ENCODE measurements around the gene CRIP3. TPM values are rescaled to one million over a fixed set of nuclear protein-coding genes. Genes with fewer than 3 reads are reported as not detected.

Gene CRIP3
- total and polyA plus RNA-seq, 2 of the 13 experiments (the other 11 are each of a cell fraction or from before 2014, with no cell fraction given), result 6.3 to 9.3 TPM

- TF ChIP-seq ATF3 (CRISPR knock-in tag; IDR thresholded peaks at IDR 0.05) (no peak; the same call in 1 of the 2 replicates), CBFB (CRISPR knock-in tag; IDR thresholded peaks at IDR 0.05) (no peak), ONECUT2 (CRISPR knock-in tag; IDR thresholded peaks at IDR 0.05) (no peak), TEAD3 (CRISPR knock-in tag; optimal IDR thresholded peaks at IDR 0.05; ENCODE audit: borderline replicate concordance) (peak; percentile 29), MLLT10 (CRISPR knock-in tag; IDR thresholded peaks at IDR 0.05) (no peak), MTF1 (CRISPR knock-in tag; IDR thresholded peaks at IDR 0.05) (no peak), TRIM24 (CRISPR knock-in tag; IDR thresholded peaks at IDR 0.05) (no peak), STAG1 (CRISPR knock-in tag; IDR thresholded peaks at IDR 0.05) (no peak), SKI (IDR thresholded peaks at IDR 0.05; ENCODE audit: partially characterized antibody) (no peak), ATRX (CRISPR knock-in tag; IDR thresholded peaks at IDR 0.05; ENCODE audit: borderline replicate concordance) (no peak), YEATS2 (CRISPR knock-in tag; IDR thresholded peaks at IDR 0.05; ENCODE audit: borderline replicate concordance) (no peak), BCL6 (CRISPR knock-in tag; IDR thresholded peaks at IDR 0.05) (no peak), ZNF652 (CRISPR knock-in tag; IDR thresholded peaks at IDR 0.05; ENCODE audit: borderline replicate concordance, low read depth) (no peak), ZNF12 (CRISPR knock-in tag; IDR thresholded peaks at IDR 0.05) (no peak), KAT7 (CRISPR knock-in tag; IDR thresholded peaks at IDR 0.05; ENCODE audit: borderline replicate concordance) (no peak)
- TF ChIP-seq, protein P1, sequence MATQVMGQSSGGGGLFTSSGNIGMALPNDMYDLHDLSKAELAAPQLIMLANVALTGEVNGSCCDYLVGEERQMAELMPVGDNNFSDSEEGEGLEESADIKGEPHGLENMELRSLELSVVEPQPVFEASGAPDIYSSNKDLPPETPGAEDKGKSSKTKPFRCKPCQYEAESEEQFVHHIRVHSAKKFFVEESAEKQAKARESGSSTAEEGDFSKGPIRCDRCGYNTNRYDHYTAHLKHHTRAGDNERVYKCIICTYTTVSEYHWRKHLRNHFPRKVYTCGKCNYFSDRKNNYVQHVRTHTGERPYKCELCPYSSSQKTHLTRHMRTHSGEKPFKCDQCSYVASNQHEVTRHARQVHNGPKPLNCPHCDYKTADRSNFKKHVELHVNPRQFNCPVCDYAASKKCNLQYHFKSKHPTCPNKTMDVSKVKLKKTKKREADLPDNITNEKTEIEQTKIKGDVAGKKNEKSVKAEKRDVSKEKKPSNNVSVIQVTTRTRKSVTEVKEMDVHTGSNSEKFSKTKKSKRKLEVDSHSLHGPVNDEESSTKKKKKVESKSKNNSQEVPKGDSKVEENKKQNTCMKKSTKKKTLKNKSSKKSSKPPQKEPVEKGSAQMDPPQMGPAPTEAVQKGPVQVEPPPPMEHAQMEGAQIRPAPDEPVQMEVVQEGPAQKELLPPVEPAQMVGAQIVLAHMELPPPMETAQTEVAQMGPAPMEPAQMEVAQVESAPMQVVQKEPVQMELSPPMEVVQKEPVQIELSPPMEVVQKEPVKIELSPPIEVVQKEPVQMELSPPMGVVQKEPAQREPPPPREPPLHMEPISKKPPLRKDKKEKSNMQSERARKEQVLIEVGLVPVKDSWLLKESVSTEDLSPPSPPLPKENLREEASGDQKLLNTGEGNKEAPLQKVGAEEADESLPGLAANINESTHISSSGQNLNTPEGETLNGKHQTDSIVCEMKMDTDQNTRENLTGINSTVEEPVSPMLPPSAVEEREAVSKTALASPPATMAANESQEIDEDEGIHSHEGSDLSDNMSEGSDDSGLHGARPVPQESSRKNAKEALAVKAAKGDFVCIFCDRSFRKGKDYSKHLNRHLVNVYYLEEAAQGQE (IDR thresholded peaks at IDR 0.05; ENCODE audit: borderline replicate concordance in 1 of 2, low read depth in 1 of 2, low read length in 2 of 2), result no peak
- TF ChIP-seq, protein P2, sequence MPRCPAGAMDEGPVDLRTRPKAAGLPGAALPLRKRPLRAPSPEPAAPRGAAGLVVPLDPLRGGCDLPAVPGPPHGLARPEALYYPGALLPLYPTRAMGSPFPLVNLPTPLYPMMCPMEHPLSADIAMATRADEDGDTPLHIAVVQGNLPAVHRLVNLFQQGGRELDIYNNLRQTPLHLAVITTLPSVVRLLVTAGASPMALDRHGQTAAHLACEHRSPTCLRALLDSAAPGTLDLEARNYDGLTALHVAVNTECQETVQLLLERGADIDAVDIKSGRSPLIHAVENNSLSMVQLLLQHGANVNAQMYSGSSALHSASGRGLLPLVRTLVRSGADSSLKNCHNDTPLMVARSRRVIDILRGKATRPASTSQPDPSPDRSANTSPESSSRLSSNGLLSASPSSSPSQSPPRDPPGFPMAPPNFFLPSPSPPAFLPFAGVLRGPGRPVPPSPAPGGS (CRISPR knock-in tag; IDR thresholded peaks at IDR 0.05), result no peak
- TF ChIP-seq, protein P3, sequence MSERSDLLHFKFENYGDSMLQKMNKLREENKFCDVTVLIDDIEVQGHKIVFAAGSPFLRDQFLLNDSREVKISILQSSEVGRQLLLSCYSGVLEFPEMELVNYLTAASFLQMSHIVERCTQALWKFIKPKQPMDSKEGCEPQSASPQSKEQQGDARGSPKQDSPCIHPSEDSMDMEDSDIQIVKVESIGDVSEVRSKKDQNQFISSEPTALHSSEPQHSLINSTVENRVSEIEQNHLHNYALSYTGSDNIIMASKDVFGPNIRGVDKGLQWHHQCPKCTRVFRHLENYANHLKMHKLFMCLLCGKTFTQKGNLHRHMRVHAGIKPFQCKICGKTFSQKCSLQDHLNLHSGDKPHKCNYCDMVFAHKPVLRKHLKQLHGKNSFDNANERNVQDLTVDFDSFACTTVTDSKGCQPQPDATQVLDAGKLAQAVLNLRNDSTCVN (CRISPR knock-in tag; IDR thresholded peaks at IDR 0.05; ENCODE audit: borderline replicate concordance), result 0 out of 2 replicates have a peak, but pooled peaks have one; percentile 15
- TF ChIP-seq, protein P4, sequence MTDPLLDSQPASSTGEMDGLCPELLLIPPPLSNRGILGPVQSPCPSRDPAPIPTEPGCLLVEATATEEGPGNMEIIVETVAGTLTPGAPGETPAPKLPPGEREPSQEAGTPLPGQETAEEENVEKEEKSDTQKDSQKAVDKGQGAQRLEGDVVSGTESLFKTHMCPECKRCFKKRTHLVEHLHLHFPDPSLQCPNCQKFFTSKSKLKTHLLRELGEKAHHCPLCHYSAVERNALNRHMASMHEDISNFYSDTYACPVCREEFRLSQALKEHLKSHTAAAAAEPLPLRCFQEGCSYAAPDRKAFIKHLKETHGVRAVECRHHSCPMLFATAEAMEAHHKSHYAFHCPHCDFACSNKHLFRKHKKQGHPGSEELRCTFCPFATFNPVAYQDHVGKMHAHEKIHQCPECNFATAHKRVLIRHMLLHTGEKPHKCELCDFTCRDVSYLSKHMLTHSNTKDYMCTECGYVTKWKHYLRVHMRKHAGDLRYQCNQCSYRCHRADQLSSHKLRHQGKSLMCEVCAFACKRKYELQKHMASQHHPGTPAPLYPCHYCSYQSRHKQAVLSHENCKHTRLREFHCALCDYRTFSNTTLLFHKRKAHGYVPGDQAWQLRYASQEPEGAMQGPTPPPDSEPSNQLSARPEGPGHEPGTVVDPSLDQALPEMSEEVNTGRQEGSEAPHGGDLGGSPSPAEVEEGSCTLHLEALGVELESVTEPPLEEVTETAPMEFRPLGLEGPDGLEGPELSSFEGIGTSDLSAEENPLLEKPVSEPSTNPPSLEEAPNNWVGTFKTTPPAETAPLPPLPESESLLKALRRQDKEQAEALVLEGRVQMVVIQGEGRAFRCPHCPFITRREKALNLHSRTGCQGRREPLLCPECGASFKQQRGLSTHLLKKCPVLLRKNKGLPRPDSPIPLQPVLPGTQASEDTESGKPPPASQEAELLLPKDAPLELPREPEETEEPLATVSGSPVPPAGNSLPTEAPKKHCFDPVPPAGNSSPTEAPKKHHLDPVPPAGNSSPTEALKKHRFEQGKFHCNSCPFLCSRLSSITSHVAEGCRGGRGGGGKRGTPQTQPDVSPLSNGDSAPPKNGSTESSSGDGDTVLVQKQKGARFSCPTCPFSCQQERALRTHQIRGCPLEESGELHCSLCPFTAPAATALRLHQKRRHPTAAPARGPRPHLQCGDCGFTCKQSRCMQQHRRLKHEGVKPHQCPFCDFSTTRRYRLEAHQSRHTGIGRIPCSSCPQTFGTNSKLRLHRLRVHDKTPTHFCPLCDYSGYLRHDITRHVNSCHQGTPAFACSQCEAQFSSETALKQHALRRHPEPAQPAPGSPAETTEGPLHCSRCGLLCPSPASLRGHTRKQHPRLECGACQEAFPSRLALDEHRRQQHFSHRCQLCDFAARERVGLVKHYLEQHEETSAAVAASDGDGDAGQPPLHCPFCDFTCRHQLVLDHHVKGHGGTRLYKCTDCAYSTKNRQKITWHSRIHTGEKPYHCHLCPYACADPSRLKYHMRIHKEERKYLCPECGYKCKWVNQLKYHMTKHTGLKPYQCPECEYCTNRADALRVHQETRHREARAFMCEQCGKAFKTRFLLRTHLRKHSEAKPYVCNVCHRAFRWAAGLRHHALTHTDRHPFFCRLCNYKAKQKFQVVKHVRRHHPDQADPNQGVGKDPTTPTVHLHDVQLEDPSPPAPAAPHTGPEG (CRISPR knock-in tag; IDR thresholded peaks at IDR 0.05), result no peak
Measured at GRCh38 chr6:43268355-43268700, 40.3 kb downstream of the CRIP3 start (continued).
